GM12873 (cell line): ENCODE data around the gene NAT14.
A peak's percentile ranks its signal among the peaks of the same experiment; 100 is the strongest.

Source experiments
- TF ChIP-seq, protein P1 (sequence below): IDR thresholded peaks from 2 replicates; pipeline ENCODE4 v1.5.1; 2012; ENCODE audit warnings: low read depth, mild to moderate bottlenecking, moderate library complexity, low read length, control low read depth; ENCODE audit not compliant: insufficient read depth; ENCODE audit errors: missing control alignments

The NAT14 gene

DNA sequence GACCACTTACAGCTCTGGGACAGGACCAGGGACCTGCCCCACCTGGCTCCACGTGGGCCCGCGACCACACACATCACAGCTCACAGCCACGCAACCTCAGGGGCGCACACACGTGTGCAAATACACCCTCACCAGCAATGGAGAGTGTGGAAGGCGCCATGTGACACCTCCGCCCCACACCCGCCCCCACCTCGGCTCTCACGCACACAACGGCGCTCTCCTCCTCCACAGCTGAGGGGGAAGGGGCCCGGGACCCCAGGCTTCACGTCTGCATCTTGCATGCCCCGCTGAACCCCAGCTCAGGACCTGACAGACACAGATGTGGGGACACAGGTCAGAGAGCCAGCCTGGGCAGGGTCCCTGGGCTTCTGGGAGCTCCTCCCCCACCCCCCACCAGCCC, 35.5 kb upstream of the NAT14 start:
- TF ChIP-seq, protein P1, sequence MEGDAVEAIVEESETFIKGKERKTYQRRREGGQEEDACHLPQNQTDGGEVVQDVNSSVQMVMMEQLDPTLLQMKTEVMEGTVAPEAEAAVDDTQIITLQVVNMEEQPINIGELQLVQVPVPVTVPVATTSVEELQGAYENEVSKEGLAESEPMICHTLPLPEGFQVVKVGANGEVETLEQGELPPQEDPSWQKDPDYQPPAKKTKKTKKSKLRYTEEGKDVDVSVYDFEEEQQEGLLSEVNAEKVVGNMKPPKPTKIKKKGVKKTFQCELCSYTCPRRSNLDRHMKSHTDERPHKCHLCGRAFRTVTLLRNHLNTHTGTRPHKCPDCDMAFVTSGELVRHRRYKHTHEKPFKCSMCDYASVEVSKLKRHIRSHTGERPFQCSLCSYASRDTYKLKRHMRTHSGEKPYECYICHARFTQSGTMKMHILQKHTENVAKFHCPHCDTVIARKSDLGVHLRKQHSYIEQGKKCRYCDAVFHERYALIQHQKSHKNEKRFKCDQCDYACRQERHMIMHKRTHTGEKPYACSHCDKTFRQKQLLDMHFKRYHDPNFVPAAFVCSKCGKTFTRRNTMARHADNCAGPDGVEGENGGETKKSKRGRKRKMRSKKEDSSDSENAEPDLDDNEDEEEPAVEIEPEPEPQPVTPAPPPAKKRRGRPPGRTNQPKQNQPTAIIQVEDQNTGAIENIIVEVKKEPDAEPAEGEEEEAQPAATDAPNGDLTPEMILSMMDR = no peak

DNA sequence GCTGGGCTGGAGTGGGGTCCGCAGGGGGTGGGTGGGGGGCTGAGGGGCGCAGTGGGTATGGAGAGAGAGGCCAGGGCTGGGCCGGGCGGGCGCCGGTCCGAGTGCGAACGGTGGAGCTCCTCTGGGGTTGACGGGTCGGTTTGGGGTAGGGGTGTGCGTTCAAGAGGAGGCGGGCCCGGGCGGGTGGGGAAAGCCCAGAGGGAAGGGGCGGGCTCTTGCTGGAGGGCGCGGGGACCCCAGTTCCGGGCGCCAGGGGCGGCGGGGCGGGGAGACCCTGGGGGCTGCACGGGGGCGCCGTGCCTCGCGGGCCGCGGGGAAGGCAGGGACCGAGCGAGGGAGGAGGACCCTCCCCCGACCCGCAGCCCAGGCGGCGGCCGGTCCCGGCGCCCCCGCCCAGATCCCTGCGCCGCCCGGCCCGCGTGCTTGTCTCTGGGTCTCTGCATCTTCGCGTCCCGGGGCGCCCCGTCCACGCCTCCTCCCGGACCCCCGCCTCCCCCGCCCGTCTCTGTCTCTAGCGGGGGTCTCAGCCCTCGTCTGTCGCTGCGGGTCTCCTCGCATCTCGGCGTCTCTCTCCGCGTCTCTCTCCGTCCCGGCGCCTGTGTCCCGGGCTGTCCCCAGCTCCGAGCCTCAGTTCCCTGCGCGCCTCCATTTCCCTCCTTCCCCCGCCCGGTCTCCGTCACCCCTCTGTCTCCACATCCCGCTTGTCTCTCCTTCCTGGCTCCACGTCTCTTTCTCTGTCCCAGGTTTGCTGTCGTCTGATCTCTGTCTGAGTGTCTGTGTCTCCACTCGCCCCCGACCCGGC, 33.6 kb upstream of the NAT14 start:
- TF ChIP-seq, protein P1 = no peak

DNA sequence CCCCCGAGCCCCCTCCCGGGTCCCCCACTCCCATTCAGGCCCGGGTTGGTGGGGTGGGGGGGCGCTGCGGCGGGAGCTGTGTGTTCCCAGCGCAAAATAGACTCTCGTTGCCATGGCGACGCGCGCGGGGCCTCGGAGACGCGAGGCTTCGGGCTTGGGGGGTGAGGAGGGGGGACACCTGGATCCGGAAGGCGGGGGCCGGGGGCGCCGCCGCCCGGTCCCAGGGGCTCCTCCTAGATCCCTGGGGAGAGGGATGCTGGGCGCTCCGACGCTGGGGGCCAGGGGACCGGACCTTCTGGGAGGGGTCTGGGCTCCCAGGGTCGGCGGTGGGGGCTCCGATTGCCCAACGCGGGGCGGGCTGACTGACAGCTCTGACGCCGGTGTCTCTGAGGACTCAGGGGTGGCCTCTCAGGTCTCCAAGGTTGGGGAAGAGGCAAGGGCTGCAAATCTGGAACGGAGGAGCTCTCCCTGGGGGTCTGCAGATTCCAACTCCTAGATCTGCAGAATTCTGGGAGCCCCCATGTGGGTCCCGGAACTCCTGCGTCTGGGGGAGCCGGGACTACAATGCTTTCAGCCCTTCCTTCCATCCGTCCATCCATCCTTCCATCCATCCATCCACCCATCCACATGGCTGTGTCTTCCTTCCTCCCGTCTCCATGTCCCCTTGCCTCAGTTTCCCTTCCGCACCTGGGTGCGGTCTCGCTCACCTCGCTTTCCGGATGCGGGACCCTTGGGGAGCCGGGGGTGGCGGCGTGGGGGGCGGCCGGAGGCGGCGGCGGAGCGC, 32.8 kb upstream of the NAT14 start:
- TF ChIP-seq, protein P1 = no peak

DNA sequence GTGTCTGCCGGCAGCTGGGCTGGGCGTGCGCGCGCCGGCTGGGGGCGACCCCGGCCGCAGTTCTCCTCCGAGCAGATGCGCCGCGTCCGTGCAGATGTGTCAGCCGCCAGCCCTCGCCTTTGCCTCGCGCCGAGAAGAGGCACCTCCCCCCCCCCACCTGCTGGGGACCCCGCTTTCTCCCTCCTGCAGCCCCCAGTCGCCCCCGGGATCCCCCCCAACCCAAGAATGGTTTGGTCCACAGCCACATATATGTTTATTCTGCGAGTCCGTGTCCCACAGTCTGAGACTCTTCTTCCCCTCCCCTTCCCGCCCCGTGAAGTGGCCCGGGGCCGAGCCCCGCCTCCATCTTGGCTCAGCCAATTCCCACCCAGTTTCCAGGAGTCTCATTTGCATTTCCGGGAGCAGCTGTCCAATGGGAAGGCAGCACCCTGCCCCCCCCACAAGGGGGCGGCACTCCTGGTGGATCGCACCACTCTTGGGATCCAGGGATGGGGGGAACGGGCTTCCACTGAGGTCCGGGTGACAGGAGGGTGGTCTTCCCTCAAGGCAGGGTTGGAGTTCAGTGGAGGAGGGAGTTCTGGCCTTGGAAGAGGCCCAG, 32.1 kb upstream of the NAT14 start:
- TF ChIP-seq, protein P1 = no peak

DNA sequence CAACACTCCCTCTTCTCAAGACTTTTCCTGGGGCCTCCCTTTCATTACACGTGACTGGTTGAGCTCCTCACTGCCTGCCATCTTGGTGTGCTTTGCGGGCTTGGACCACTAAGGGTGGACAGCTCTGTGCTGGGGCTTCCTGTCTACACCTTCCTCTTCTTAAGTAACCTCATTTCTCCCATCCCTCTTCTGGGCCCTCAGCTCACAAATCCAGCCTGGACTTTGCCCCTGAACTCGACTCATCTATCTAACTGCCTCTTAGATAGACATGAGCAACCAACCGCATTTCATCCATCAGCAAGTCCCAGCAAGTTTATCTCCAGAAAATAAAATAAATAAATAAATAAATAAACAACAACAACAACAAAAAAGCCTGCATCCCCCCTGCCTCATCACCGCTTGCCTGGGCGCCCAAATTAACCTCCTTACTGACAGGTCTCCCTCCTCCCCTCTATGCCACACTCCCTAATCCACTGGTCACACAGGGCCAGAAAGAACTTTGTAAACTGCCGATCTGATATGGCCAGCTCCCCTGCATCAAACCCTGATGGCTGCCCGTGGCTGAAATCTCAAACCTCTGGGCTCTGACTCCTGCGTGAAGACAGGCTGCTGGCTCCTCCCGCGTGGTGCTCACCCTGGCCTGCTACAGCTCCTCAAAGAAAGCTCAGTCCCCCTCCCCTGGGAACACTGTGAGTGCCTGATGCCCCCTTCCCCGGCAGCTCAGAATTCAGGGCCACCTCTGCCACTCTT, 31.3 kb upstream of the NAT14 start:
- TF ChIP-seq, protein P1 = no peak

DNA sequence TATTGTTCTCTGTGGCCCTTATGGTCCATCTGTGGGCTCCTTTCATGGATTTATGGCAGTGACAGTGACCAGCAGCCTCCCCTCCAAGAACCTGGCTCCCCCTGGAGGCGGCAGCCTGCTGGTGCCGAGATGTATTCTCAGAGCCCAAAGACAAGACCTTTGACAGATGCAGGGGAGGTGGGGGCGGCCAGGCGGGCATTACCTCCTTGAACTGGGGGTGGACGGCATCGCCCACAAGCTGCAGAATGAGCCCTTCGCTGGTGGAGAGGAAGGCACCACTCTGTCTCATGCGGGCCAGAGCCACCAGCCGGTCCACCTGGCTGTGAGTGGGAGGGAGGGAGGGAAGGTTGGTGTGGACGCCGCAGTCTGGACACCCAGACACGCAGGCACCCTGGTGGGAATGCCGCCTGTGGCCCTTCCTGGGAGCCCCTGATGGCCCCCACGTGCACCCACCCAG, 30.2 kb upstream of the NAT14 start:
- TF ChIP-seq, protein P1 = peak; percentile 77
